Measurements from ENCODE around the gene FAM227A.
"Not testable (repeated sequence)": the region's sequence is repeated elsewhere in the genome, so short reads cannot be mapped to it uniquely, and the experiment has no call there.

Gene FAM227A

GRCh38 chr22:38657045-38657909, 1.1 kb upstream of the FAM227A start:
- DNase-seq, result peak; percentile 46

- DNase-seq, result no peak
Observed at GRCh38 chr22:38655519-38656255, 505 bp downstream of the FAM227A start.

GRCh38 chr22:38653741-38654140, 2.5 kb downstream of the FAM227A start:
- no peak for DNase-seq

- DNase-seq, result no peak
Observed at GRCh38 chr22:38652859-38653258, 3.3 kb downstream of the FAM227A start.

GRCh38 chr22:38649841-38650522, 6.2 kb downstream of the FAM227A start:
- DNase-seq, result no peak

- no peak for DNase-seq
Observed at GRCh38 chr22:38645430-38645829, 10.8 kb downstream of the FAM227A start.

GRCh38 chr22:38644245-38644644, 11.9 kb downstream of the FAM227A start:
- not testable (repeated sequence) for DNase-seq

- no peak for DNase-seq
Observed at GRCh38 chr22:38641476-38642040, 14.6 kb downstream of the FAM227A start.

- no peak for DNase-seq
Observed at GRCh38 chr22:38638728-38639127, 17.5 kb downstream of the FAM227A start.

- DNase-seq, result no peak
Observed at GRCh38 chr22:38638216-38638615, 18.0 kb downstream of the FAM227A start.

GRCh38 chr22:38632528-38632927, 23.7 kb downstream of the FAM227A start:
- no peak for DNase-seq

- DNase-seq, result no peak
Observed at GRCh38 chr22:38631724-38632123, 24.5 kb downstream of the FAM227A start.

- DNase-seq, result no peak
Observed at GRCh38 chr22:38629108-38629507, 27.1 kb downstream of the FAM227A start.

- DNase-seq, result no peak
Observed at GRCh38 chr22:38628444-38628843, 27.7 kb downstream of the FAM227A start.

GRCh38 chr22:38623351-38623750, 32.8 kb downstream of the FAM227A start:
- no peak for DNase-seq

- DNase-seq, result no peak
Observed at GRCh38 chr22:38618682-38619081, 37.5 kb downstream of the FAM227A start.

- DNase-seq, result no peak
Observed at GRCh38 chr22:38618258-38618657, 37.9 kb downstream of the FAM227A start.

- DNase-seq, result not testable (repeated sequence)
Observed at GRCh38 chr22:38615064-38615405, 41.2 kb downstream of the FAM227A start.

- no peak for DNase-seq
Observed at GRCh38 chr22:38614332-38615063, 41.7 kb downstream of the FAM227A start.

GRCh38 chr22:38613588-38613987, 42.6 kb downstream of the FAM227A start:
- DNase-seq, result no peak

- no peak for DNase-seq
Observed at GRCh38 chr22:38612217-38613006, 43.8 kb downstream of the FAM227A start.

- no peak for DNase-seq
Observed at GRCh38 chr22:38611559-38611958, 44.6 kb downstream of the FAM227A start.

All from CD4-positive, alpha-beta T cell treated with Interleukin-6 for 4 hours (primary cell).